Spleen (tissue), 11 donors: ENCODE results near the gene CANX. TPM values are rescaled to one million over a fixed set of nuclear protein-coding genes. Genes with fewer than 3 reads are reported as not detected.
A peak's percentile ranks its signal among the peaks of the same experiment; 100 is the strongest.

Source experiments
- DNase-seq: peaks from one replicate; pipeline ENCODE4 v3.0.0-alpha.2; 2020
- H3K27ac ChIP-seq, 8 donors: fragments of 200-600 bp; sonication (generic) in 7 of 8; 1 replicate in 4 of 8; 2 replicates in 4 of 8; pipeline versions ENCODE4 v1.5.0 to v1.8.0; 2016 to 2021; ENCODE audit warnings: inconsistent platforms in 4 of 8, mild to moderate bottlenecking in 4 of 8, moderate library complexity in 1 of 8
- H3K27me3 ChIP-seq, 7 donors: fragments of 200-600 bp; sonication (generic) in 6 of 7; replicated peaks in 1 of 7; 1 replicate in 4 of 7; 2 replicates in 3 of 7; pipeline versions ENCODE4 v1.5.0 to v1.8.0; 2016 to 2021; ENCODE audit warnings: inconsistent platforms in 3 of 7, mild to moderate bottlenecking in 1 of 7
- H3K36me3 ChIP-seq, 6 donors: fragments of 200-600 bp; sonication (generic) in 5 of 6; 1 replicate in 4 of 6; 2 replicates in 2 of 6; pipeline versions ENCODE4 v1.5.0 to v1.8.0; 2016 to 2021; ENCODE audit warnings: inconsistent platforms in 2 of 6
- H3K4me1 ChIP-seq, 6 donors: fragments of 200-600 bp; sonication (generic) in 5 of 6; 1 replicate in 3 of 6; 2 replicates in 3 of 6; pipeline versions ENCODE4 v1.5.0 to v1.8.0; 2016 to 2021; ENCODE audit warnings: inconsistent platforms in 3 of 6
- H3K4me3 ChIP-seq, 8 donors: fragments of 200-600 bp; sonication (generic) in 7 of 8; 1 replicate in 4 of 8; 2 replicates in 4 of 8; pipeline versions ENCODE4 v1.5.0 to v1.8.0; 2016 to 2021; ENCODE audit warnings: inconsistent platforms in 4 of 8, mild to moderate bottlenecking in 4 of 8, moderate library complexity in 2 of 8
- H3K9me3 ChIP-seq, 8 donors: fragments of 200-600 bp; sonication (generic) in 7 of 8; 1 replicate in 4 of 8; 2 replicates in 4 of 8; pipeline versions ENCODE4 v1.5.0 to v1.8.0; 2016 to 2021; ENCODE audit warnings: inconsistent platforms in 4 of 8
- POLR2A ChIP-seq, 3 donors: fragments of 450-650 bp; IDR thresholded peaks; one replicate each; pipeline ENCODE4 v1.5.1; 2017; ENCODE audit warnings: antibody characterized with exemption in 3 of 3, mild to moderate bottlenecking in 1 of 3
- POLR2AphosphoS5 ChIP-seq, 3 donors: sonication (generic); formaldehyde crosslinking; IDR thresholded peaks; one replicate each; pipeline ENCODE4 v1.5.1; 2017; ENCODE audit warnings: antibody characterized with exemption in 3 of 3
- WGBS, 5 donors: extraction: QIAGEN DNeasy Blood & Tissue Kit in 3 of 5; methylation state at CpG; one replicate each; pipeline versions ENCODE4 v1.1.5 to v1.1.7; 2013 to 2018; 5-methylcytosine and 5-hydroxymethylcytosine counted together
- intact Hi-C: fragments of 100-400 bp; cut with DNase I; formaldehyde crosslinking; loops from one replicate; pipeline ENCODE4 v1.15.0; 2023; ENCODE audit warnings: low total_unique reads
- polyA plus RNA-seq, 3 donors: library from polyadenylated mRNA; stranded (reverse); fragments of 200-250 nt; gene quantifications; one replicate each; pipeline ENCODE4 v1.2.1, GENCODE V29; 2013
- total RNA-seq, 7 donors: library from RNA; depleted of rRNA in 3 of 7; stranded (reverse); fragments of >200 nt in 3 of 7; fragmentation: NEBNext Ultra II Directional in 4 of 7; extraction: Animal tissue kit (Norgen Biotek cat#: 25700) in 4 of 7; gene quantifications; one replicate each; pipeline versions ENCODE4 v1.1.0 to v1.2.1, GENCODE V29; 2016 to 2021
- TF ChIP-seq, protein P1 (sequence below), 11 experiments: fragments of 200-600 bp in 7 of 11; fragments of 450-650 bp in 4 of 11; sonication (generic) in 4 of 11; IDR thresholded peaks in 8 of 11; conservative IDR thresholded peaks in 3 of 11; 1 replicate in 7 of 11; 2 replicates in 4 of 11; pipeline versions ENCODE4 v1.4.0 to v1.8.0; 2016 to 2021; ENCODE audit warnings: antibody characterized with exemption in 11 of 11, inconsistent platforms in 4 of 11, mild to moderate bottlenecking in 1 of 11
- donor health status: healthy with polysubstance abuse.
- donor health status: DM: no; HTN: no; CAD: no; lungs with moderate emphysema.
- donor health status: DM: no; HTN: no; CAD: no.
- donor health status: Bipolar disorder and iron deficiency.
- donor health status: healthy.
- donor health status: DM: no; HTN: no; CAD: no.
- donor health status: DM: yes; HTN: yes; CAD: no.

CANX gene
- total and polyA plus RNA-seq, 10 donors, result 36.5 to 470 (median 282) TPM

DNA sequence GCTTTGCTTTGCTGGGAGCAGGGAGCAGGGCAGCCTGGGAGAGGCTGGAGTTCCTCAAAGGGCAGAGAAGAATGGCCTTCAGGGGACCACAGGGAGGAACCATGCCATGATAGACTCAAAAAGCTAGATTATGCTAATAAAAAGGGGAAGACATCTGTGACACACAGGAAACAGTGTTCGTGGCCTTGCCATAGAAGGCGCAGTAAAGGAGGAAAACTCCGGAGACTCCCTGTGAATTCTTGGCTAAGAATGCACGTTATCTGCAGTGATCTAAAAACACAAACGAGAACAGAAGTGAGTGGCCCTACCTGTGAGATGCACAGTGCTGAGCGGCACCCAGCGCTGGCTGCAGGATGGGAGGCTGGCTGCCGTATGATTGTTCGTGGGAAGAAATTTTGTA lies 79.1 kb downstream of the CANX start:
- 52 to 76% (median 54%) methylated on average over 9 of the region's 9 CpGs for WGBS, 5 donors
- DNase-seq, result peak; percentile 25
- no peak overlapping the region for H3K4me3 ChIP-seq
- no peaks in the 10 kb centered on the region for H3K27me3 ChIP-seq
- intact Hi-C loops, result no loop called here
- peak overlapping the region in 2 of 8 donors; percentile 5 to 24 for H3K27ac ChIP-seq
- no peaks in the 10 kb centered on the region for H3K9me3 ChIP-seq
- H3K4me1 ChIP-seq, result peaks cover 0 to 59% (median 19%) of the 10 kb centered on the region in 6 donors
- no peak for TF ChIP-seq POLR2A (IDR thresholded peaks at IDR 0.05)
- no peak for TF ChIP-seq POLR2AphosphoS5 (IDR thresholded peaks at IDR 0.05)
- TF ChIP-seq, protein P1, sequence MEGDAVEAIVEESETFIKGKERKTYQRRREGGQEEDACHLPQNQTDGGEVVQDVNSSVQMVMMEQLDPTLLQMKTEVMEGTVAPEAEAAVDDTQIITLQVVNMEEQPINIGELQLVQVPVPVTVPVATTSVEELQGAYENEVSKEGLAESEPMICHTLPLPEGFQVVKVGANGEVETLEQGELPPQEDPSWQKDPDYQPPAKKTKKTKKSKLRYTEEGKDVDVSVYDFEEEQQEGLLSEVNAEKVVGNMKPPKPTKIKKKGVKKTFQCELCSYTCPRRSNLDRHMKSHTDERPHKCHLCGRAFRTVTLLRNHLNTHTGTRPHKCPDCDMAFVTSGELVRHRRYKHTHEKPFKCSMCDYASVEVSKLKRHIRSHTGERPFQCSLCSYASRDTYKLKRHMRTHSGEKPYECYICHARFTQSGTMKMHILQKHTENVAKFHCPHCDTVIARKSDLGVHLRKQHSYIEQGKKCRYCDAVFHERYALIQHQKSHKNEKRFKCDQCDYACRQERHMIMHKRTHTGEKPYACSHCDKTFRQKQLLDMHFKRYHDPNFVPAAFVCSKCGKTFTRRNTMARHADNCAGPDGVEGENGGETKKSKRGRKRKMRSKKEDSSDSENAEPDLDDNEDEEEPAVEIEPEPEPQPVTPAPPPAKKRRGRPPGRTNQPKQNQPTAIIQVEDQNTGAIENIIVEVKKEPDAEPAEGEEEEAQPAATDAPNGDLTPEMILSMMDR (IDR thresholded peaks at IDR 0.05 in 8 of 11, conservative IDR thresholded peaks at IDR 0.05 in 3 of 11), result no peak
- H3K36me3 ChIP-seq, result peaks cover 2 to 90% (median 66%) of the 10 kb centered on the region in 6 donors

DNA sequence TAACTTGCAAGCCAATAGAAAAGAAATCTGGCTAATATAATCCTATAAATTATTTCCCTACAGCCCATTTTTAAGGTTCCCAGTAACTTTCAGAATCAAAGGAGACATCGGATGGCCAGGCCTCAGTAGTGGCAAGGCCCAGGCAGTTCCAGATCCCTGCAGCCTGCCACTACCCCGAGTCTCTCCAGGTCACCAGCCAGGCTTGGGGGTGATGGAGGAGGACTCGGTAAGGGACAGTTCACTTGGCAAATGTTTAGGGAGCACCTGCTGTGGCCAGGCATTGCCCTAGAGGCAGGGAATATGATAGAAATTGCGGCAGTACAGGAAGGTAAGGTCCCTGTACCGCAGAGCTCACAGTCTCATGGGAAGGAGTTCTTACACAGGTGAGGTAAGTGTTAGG lies 79.8 kb downstream of the CANX start:
- DNase-seq, result peak; percentile 30
- no peaks in the 10 kb centered on the region for H3K27me3 ChIP-seq
- peaks cover 0 to 59% (median 19%) of the 10 kb centered on the region in 6 donors for H3K4me1 ChIP-seq
- WGBS, 5 donors, result 93 to 97% (median 95%) methylated on average over 5 of the region's 5 CpGs
- intact Hi-C loops, result no loop called here
- TF ChIP-seq, protein P1 (IDR thresholded peaks at IDR 0.05 in 8 of 11, conservative IDR thresholded peaks at IDR 0.05 in 3 of 11), result no peak
- no peaks in the 10 kb centered on the region for H3K9me3 ChIP-seq
- H3K4me3 ChIP-seq, result no peak overlapping the region
- H3K36me3 ChIP-seq, result peaks cover 2 to 83% (median 59%) of the 10 kb centered on the region in 6 donors
- no peak overlapping the region for H3K27ac ChIP-seq

GRCh38 chr5:179779826-179780225 lies 81.1 kb downstream of the CANX start:
- Histone ChIP-seq H3K4me1 (peaks cover 0 to 59% (median 19%) of the 10 kb centered on the region in 6 donors), H3K36me3 (peaks cover 2 to 71% (median 47%) of the 10 kb centered on the region in 6 donors), H3K27me3 (no peaks in the 10 kb centered on the region), H3K9me3 (no peaks in the 10 kb centered on the region), H3K4me3 (no peak overlapping the region), H3K27ac (peak overlapping the region in 1 of 8 donors; percentile 9)
- TF ChIP-seq POLR2A (IDR thresholded peaks at IDR 0.05), result no peak
- TF ChIP-seq, protein P1 (IDR thresholded peaks at IDR 0.05 in 8 of 11, conservative IDR thresholded peaks at IDR 0.05 in 3 of 11), result no peak
- TF ChIP-seq POLR2AphosphoS5 (IDR thresholded peaks at IDR 0.05), result no peak
- intact Hi-C loops, result no loop called here
- DNase-seq, result peak; percentile 47
- 70 to 90% (median 82%) methylated on average over 4 of the region's 4 CpGs for WGBS, 5 donors

DNA sequence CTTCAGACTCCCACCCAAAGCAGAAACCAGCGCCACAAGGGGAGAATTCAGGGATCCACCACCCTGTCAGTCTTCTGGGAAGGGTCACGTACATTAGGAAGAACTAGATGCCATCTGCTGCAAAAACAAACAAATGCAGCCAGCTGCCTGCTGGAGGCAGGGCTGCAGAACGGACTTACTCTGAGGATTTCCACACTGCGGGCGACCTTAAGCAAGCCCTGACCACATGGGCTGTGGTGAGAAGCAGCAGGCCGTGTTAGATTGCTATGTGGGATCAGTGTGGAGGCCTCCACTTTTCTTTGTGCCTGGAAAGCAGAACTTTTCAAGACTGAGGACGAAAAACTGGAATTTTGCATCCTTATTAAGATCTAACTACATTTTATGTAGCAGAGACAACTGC lies 81.6 kb downstream of the CANX start:
- Histone ChIP-seq H3K4me1 (peaks cover 0 to 57% (median 19%) of the 10 kb centered on the region in 6 donors), H3K4me3 (no peak overlapping the region), H3K27me3 (no peaks in the 10 kb centered on the region), H3K9me3 (no peaks in the 10 kb centered on the region), H3K27ac (peak overlapping the region in 1 of 8 donors; percentile 9), H3K36me3 (peaks cover 2 to 66% (median 41%) of the 10 kb centered on the region in 6 donors)
- 55 to 83% (median 68%) methylated on average over 7 of the region's 7 CpGs for WGBS, 5 donors
- intact Hi-C loops, result no loop called here
- TF ChIP-seq POLR2AphosphoS5 (IDR thresholded peaks at IDR 0.05), result peak in 1 of 3 donors; percentile 17
- TF ChIP-seq, protein P1 (IDR thresholded peaks at IDR 0.05 in 8 of 11, conservative IDR thresholded peaks at IDR 0.05 in 3 of 11), result no peak
- no peak for TF ChIP-seq POLR2A (IDR thresholded peaks at IDR 0.05)
- DNase-seq, result peak; percentile 76

Other genes with a start within 250 kb of the CANX start
- 10 to 100 TPM; 59.5 to 89.6 (median 69.3) TPM for gene RUFY1, start 148.4 kb upstream of the CANX start, total RNA-seq
- 10 to 100 TPM; 33.9 to 43.2 (median 36.0) TPM for gene RUFY1, start 148.4 kb upstream of the CANX start, polyA plus RNA-seq
- gene HNRNPH1, start 75.3 kb upstream of the CANX start, total RNA-seq, result 100 to 1,000 TPM; 653 to 931 (median 803) TPM
- gene HNRNPH1, start 75.3 kb upstream of the CANX start, polyA plus RNA-seq, result 100 to 1,000 TPM; 214 to 468 (median 451) TPM
- 1 to 10 TPM in 1 of 7 donors, not detected in 6; 1.6 TPM for gene CBY3, start 17.9 kb upstream of the CANX start, total RNA-seq
- gene CBY3, start 17.9 kb upstream of the CANX start, polyA plus RNA-seq, result under 1 TPM in 1 of 3 donors, not detected in 2; 0.12 TPM
- 10 to 100 TPM; 31.3 to 42.8 (median 36.7) TPM for gene MAML1, start 33.9 kb downstream of the CANX start, total RNA-seq
- gene MAML1, start 33.9 kb downstream of the CANX start, polyA plus RNA-seq, result 10 to 100 TPM in 1 of 3 donors, 1 to 10 TPM in 2; 4.7 to 10.7 (median 6.7) TPM
- 10 to 100 TPM in 3 of 7 donors, 1 to 10 TPM in 4; 4.0 to 24.2 (median 9.2) TPM for gene LTC4S, start 95.0 kb downstream of the CANX start, total RNA-seq
- 10 to 100 TPM in 1 of 3 donors, 1 to 10 TPM in 2; 3.1 to 14.9 (median 3.8) TPM for gene LTC4S, start 95.0 kb downstream of the CANX start, polyA plus RNA-seq
- 100 to 1,000 TPM in 2 of 7 donors, 10 to 100 TPM in 5; 76.8 to 117 (median 87.7) TPM for gene MGAT4B, start 107.9 kb downstream of the CANX start, total RNA-seq
- 10 to 100 TPM; 34.9 to 49.3 (median 35.8) TPM for gene MGAT4B, start 107.9 kb downstream of the CANX start, polyA plus RNA-seq
- gene SQSTM1, start 121.9 kb downstream of the CANX start, total RNA-seq, result 100 to 1,000 TPM; 241 to 328 (median 311) TPM
- gene SQSTM1, start 121.9 kb downstream of the CANX start, polyA plus RNA-seq, result 100 to 1,000 TPM; 105 to 185 (median 126) TPM
- gene MRNIP, start 159.8 kb downstream of the CANX start, total RNA-seq, result 10 to 100 TPM; 46.2 to 88.4 (median 48.0) TPM
- 100 to 1,000 TPM in 1 of 3 donors, 10 to 100 TPM in 2; 34.9 to 107 (median 58.7) TPM for gene MRNIP, start 159.8 kb downstream of the CANX start, polyA plus RNA-seq
- 100 to 1,000 TPM in 6 of 7 donors, 10 to 100 TPM in 1; 98.9 to 140 (median 120) TPM for gene TBC1D9B, start 208.9 kb downstream of the CANX start, total RNA-seq
- gene TBC1D9B, start 208.9 kb downstream of the CANX start, polyA plus RNA-seq, result 10 to 100 TPM; 29.5 to 67.1 (median 38.0) TPM